ACC112 (cell line): ENCODE measurements around the gene H6PD.

ENCODE experiments used
- H2AFZ ChIP-seq: fragments of 200-600 bp; sonication (generic); one replicate; pipeline ENCODE4 v1.6.0; 2017; ENCODE audit warnings: antibody characterized with exemption, low read length; ENCODE audit not compliant: unreplicated experiment
- H3K27ac ChIP-seq: fragments of 200-600 bp; sonication (generic); 2 replicates; pipeline ENCODE4 v1.5.1; 2014; ENCODE audit warnings: low read depth, mild to moderate bottlenecking, antibody characterized with exemption, low read length, moderate library complexity
- H3K27me3 ChIP-seq: fragments of 200-600 bp; sonication (generic); 2 replicates; pipeline ENCODE4 v1.6.1; 2014; ENCODE audit warnings: mild to moderate bottlenecking, antibody characterized with exemption, low read length, moderate library complexity, mixed read lengths; ENCODE audit not compliant: insufficient read depth
- H3K36me3 ChIP-seq: fragments of 200-600 bp; sonication (generic); 2 replicates; pipeline ENCODE4 v1.6.1; 2016; ENCODE audit warnings: mild to moderate bottlenecking, antibody characterized with exemption, low read length, moderate library complexity, mixed read lengths; ENCODE audit not compliant: insufficient read depth
- H3K4me1 ChIP-seq: fragments of 200-600 bp; sonication (generic); one replicate; pipeline ENCODE4 v1.6.1; 2016; ENCODE audit warnings: low read length, mixed read lengths; ENCODE audit not compliant: insufficient read depth, unreplicated experiment, control insufficient read depth
- H3K4me3 ChIP-seq: fragments of 200-600 bp; sonication (generic); 2 replicates; pipeline ENCODE4 v1.5.1; 2014; ENCODE audit warnings: mild to moderate bottlenecking, low read depth, low read length
- H3K79me2 ChIP-seq: fragments of 200-600 bp; sonication (generic); one replicate; pipeline ENCODE4 v1.6.0; 2016; ENCODE audit warnings: low read length; ENCODE audit not compliant: control insufficient read depth, unreplicated experiment, insufficient read depth

Gene H6PD

GRCh38 chr1:9278585-9279153 is 44.1 kb downstream of the H6PD start:
- Histone ChIP-seq H3K79me2 (no peaks in the 10 kb centered on the region), H3K27ac (no peak overlapping the region), H3K4me3 (no peak overlapping the region), H3K27me3 (no peaks in the 10 kb centered on the region), H3K36me3 (no peaks in the 10 kb centered on the region), H2AFZ (no peak overlapping the region), H3K4me1 (peaks cover 51% of the 10 kb centered on the region)

- Histone ChIP-seq H3K36me3 (no peaks in the 10 kb centered on the region), H3K4me1 (peaks cover 51% of the 10 kb centered on the region), H3K4me3 (no peak overlapping the region), H3K79me2 (no peaks in the 10 kb centered on the region), H3K27ac (no peak overlapping the region), H3K27me3 (no peaks in the 10 kb centered on the region), H2AFZ (no peak overlapping the region)
Measured at GRCh38 chr1:9279172-9279840, 44.7 kb downstream of the H6PD start.

- peak overlapping the region; percentile 32 for H3K4me3 ChIP-seq
- peak overlapping the region; percentile 57 for H2AFZ ChIP-seq
- peak overlapping the region; percentile 38; the same call in 1 of the 2 replicates for H3K27ac ChIP-seq
- H3K79me2 ChIP-seq = no peaks in the 10 kb centered on the region
- no peaks in the 10 kb centered on the region for H3K27me3 ChIP-seq
- no peaks in the 10 kb centered on the region for H3K36me3 ChIP-seq
- H3K4me1 ChIP-seq = peaks cover 47% of the 10 kb centered on the region
Measured at GRCh38 chr1:9280015-9280860, 45.7 kb downstream of the H6PD start.

- peak overlapping the region; percentile 38; the same call in 1 of the 2 replicates for H3K27ac ChIP-seq
- no peak overlapping the region for H2AFZ ChIP-seq
- no peaks in the 10 kb centered on the region for H3K36me3 ChIP-seq
- peaks cover 37% of the 10 kb centered on the region for H3K4me1 ChIP-seq
- 0 out of 2 replicates have a peak overlapping the region, but pooled peaks have one; percentile 32 for H3K4me3 ChIP-seq
- no peaks in the 10 kb centered on the region for H3K79me2 ChIP-seq
- no peaks in the 10 kb centered on the region for H3K27me3 ChIP-seq
Measured at GRCh38 chr1:9281071-9281827, 46.7 kb downstream of the H6PD start.

DNA sequence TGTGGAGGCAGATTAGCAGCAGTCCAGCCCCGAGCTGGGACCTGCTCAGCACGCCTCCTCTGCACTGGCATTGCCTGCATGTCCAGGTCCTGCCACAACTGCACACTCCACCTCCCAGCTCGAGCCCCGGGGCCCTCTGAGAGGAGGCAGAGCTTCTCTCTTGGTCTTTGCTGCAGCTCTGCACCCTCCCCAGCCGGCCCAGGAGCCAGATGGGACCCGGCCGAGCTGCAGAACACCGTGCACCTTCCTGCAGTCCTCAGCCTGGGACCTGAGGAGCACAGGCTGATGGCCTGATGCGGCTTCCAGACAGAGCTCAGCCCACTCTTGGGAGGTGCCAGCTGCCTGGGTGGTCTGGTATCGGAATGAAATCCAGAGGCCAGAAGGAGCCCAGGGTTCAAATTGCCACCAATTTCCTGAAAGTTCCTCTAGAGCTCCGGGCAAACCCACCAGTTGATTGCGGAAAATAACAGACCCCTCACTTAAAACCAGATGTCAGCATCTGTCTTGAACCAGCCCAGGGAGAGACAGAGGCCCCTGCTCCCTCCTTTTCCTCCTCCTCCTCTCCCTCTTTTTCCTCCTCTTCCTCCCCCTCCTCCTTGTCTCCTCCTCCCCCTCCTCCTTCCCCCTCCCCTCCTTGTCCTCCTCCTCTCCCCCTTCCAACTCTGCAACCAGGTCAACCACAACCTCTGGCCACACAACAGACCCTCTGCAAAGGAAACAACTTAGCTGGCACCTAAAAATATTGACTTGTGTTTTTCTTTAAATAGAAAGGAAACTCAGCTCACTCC is 47.5 kb downstream of the H6PD start:
- Histone ChIP-seq H3K36me3 (no peaks in the 10 kb centered on the region), H3K79me2 (no peaks in the 10 kb centered on the region), H3K27me3 (no peaks in the 10 kb centered on the region), H3K27ac (no peak overlapping the region), H3K4me1 (peaks cover 37% of the 10 kb centered on the region), H2AFZ (no peak overlapping the region), H3K4me3 (no peak overlapping the region)

GRCh38 chr1:9282696-9282955 is 48.1 kb downstream of the H6PD start:
- Histone ChIP-seq H3K27me3 (no peaks in the 10 kb centered on the region), H2AFZ (no peak overlapping the region), H3K4me3 (no peak overlapping the region), H3K4me1 (peaks cover 37% of the 10 kb centered on the region), H3K36me3 (no peaks in the 10 kb centered on the region), H3K79me2 (no peaks in the 10 kb centered on the region), H3K27ac (no peak overlapping the region)

- Histone ChIP-seq H3K4me3 (no peak overlapping the region), H3K27me3 (no peaks in the 10 kb centered on the region), H3K27ac (no peak overlapping the region), H3K4me1 (peaks cover 36% of the 10 kb centered on the region), H3K79me2 (no peaks in the 10 kb centered on the region), H3K36me3 (no peaks in the 10 kb centered on the region), H2AFZ (no peak overlapping the region)
Measured at GRCh38 chr1:9284061-9284460, 49.5 kb downstream of the H6PD start.

- Histone ChIP-seq H3K27me3 (no peaks in the 10 kb centered on the region), H3K4me1 (peaks cover 25% of the 10 kb centered on the region), H3K79me2 (no peaks in the 10 kb centered on the region), H3K36me3 (no peaks in the 10 kb centered on the region), H3K4me3 (no peak overlapping the region), H2AFZ (no peak overlapping the region), H3K27ac (no peak overlapping the region)
Measured at GRCh38 chr1:9286556-9286955, 52.0 kb downstream of the H6PD start.

- peaks cover 17% of the 10 kb centered on the region for H3K4me1 ChIP-seq
- H3K79me2 ChIP-seq = peaks cover 7% of the 10 kb centered on the region
- H3K4me3 ChIP-seq = no peak overlapping the region
- no peak overlapping the region for H2AFZ ChIP-seq
- H3K36me3 ChIP-seq = no peaks in the 10 kb centered on the region
- H3K27ac ChIP-seq = peak overlapping the region; percentile 80
- H3K27me3 ChIP-seq = no peaks in the 10 kb centered on the region
Measured at GRCh38 chr1:9289090-9289534, 54.5 kb downstream of the H6PD start.
